NCI-H2029 treated with DMSO at 0.1 percent for 48 hours (cell line): ENCODE data around the gene DSP.

Source experiments
- DNase-seq: peaks from one replicate; lab custom pipeline; 2025; lab: John Stamatoyannopoulos, UW

The DSP gene

DNA sequence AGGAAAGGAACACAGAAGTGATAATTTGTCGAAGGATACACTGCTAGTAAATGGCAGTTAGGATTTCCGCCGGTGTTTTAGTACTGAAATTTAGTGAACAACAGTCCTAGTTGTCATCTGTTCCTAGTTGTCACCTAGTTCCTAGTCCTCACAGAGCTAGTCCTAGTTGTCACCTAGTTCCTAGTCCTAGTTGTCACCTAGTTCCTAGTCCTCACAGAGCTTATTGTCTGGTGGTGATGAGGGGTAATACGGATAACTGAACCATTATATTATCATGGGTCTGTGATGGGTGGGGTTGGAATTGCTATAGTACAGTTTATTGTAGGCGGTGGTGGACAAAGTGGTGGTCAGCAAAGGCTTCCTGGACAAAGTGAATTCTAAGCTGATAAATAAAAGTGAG, 50.3 kb downstream of the DSP start:
- no peak for DNase-seq

DNA sequence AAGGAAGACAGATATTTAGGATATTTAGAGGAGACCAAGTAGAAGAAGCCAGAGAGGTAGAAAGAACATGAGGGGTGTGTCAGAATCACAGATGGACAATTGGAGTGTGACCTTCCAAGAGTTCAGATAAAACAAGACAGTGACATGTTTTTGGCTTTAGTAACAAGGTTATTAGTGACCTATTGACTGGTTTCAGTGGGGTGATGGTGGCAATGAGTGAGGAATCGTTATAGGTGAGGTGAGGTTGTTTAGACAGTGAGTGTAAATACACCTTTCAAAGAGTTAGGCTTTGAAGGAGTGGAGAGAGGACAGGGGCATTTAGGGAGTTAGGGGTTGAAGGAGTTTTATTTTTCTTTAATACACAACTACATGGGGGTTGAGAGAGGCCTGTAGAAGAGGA, 51.8 kb downstream of the DSP start:
- no peak for DNase-seq

DNA sequence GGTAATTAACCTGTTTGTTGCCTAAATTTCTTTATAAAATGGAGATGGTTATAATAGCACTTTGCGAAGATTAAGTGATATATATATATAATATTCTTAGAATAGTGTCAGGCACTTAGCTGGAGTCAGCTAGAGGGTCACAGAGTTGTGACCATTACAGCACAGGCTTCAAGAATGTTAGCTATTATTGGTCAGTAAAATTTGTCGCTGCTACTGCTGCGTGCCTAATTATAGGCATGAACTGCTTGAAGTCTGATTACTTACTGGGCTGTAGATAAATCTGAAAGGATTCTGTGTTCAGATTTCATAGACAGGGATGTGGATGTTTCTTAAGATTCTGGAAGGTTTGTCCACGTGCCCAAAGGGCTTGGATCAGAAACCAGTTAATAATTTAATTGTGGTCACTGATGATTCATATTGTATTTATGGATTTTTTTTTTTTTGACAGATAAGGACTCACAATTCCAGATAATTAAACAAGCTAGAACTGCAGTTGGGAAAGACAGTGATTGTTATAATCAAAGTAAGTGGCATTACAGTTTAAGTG, 53.2 kb downstream of the DSP start:
- DNase-seq = no peak

DNA sequence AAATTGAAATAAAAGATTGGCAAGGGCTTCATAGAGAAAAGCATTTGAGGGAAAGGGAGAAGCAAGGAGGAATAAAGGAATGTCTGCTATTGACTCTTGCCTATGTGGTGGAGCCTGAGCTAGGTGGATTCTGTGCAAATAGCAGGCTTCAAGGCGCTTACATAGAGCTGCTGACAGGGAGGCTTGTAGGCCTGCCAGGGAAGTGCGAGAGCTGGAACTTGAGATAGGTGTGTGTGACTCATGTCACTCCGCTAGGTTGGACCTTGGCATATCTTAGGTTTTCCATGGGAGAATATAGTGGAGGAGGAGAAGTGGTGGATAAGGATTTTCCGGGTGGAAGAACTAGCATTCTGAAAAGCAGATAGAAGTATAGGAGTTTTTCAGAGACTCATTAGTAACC, 62.5 kb downstream of the DSP start:
- no peak for DNase-seq

GRCh38 chr6:7604506-7604905, 63.0 kb downstream of the DSP start:
- no peak for DNase-seq

DNA sequence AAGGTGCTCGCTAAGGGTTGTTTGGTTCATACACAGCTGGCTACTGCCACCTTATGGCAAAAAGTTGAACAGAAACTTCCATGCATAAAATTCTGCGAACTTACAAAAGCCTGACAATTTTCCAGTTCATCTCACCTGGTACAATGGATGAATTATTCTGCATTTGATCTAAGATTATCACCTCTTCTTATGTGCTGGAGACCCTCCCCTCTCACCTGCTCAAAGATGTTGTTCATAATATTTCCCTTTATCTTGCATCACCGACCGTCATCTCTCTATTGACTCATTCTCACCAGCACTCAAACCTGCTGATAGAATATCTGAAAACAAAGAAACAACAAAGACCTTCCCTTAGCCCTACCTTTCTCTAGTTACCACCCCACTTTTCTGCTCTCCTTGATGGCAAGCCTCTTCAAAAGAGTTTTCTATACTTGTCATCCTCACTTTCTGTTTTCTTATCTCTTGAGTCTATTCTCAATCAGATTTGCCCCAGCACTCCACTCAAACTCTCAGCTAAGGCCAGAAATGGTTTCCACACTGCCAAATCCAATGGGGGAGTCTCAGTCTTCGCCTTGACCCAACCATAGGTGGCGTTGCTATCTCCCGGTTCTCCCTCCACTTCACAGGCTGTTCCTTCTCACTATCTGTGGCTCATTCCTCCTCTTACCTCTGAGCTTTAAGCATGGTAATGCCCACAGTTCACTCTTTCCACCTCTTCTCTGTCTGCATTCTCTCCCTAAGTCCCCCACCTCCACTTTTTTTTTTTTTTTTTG, 74.3 kb downstream of the DSP start:
- peak; percentile 71 for DNase-seq

DNA sequence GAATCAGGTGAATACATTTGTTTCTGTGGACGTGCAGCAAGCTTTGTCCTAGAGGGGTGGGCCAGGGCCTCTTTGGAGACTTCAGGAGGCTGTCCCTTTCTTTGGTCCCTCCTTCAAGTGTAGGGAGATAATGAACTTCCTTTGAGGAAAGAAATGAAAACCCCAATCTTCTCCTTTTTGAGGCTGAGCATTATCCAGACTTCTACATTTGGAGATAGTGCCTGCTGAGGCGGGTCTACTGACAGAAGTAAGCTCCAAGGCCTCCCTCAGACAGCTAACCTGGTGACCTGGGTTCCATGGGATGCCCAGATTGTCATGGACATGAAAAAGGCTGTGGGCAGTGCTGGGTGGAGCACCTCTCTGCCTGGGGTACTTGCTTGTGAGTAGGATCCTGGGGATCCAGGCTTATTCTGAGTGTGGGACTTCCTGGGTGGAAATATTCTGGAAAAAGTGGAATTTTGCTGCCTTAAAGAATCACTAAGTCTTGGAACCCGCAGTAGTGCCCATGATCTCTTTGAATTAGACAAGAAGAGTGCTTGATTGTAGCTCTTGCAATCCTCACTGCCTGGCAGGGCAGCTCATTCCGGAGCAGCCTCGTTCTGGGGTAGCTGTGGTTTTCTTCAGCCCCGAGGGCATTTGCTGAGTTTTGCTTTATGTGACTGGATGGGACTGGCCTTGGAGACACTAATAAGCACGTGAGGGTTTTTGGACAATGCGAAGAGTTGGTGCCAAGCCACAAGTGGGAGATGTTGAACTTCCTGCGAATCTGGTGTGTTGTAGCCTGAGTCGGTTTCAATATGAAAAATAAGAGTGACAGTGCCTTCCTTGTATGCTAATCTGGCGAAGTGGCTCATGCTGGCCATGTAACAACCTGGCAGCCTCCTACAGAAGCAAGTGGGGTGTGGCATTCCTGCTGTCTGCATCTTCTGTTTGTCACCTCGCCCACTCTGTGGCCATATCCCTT, 76.6 kb downstream of the DSP start:
- peak; percentile 99 for DNase-seq

DNA sequence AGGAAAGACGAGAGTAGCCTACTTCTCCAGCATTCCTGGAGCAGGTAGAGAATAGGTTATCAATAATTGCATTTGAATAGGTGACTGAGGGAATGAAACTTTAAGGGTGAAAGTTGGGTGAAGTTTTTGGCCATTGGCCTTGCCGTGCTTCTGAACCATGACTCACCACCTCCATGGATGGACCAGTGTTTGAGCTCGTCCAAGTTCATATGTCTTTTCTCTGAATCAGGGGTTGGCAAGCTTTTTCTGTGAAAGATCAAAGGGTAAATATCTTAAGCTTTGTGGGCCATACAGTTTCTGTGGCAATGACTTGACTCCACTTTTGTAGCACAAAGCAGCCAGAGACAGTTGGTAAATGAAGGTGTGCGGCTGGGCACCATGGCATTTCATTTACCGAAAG, 80.3 kb downstream of the DSP start:
- DNase-seq = no peak

- no peak for DNase-seq
Measured at GRCh38 chr6:7624796-7625710, 83.6 kb downstream of the DSP start.

DNA sequence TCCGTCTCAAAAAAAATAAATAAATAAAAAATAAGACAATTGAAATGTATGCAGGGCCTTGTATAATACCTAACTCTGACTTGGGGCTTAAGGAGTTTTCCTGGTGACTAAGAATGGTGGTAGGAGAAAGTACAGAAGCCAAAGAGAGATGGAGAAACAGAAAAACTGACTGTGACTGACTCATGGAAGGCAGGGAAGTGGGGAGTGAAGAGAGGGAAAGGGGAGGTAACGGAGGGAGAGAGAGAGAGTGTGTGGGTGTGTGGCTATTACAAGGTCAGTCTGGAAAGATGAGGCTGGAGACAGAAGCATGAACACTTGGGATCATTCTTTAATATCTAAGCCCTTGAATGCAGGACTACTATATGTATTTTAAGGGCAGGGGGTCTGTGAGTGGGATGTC, 87.0 kb downstream of the DSP start:
- DNase-seq = no peak

GRCh38 chr6:7628909-7629308, 87.4 kb downstream of the DSP start:
- no peak for DNase-seq

- no peak for DNase-seq
Measured at GRCh38 chr6:7629321-7629720, 87.8 kb downstream of the DSP start.

GRCh38 chr6:7630792-7631191, 89.3 kb downstream of the DSP start:
- DNase-seq = no peak

DNA sequence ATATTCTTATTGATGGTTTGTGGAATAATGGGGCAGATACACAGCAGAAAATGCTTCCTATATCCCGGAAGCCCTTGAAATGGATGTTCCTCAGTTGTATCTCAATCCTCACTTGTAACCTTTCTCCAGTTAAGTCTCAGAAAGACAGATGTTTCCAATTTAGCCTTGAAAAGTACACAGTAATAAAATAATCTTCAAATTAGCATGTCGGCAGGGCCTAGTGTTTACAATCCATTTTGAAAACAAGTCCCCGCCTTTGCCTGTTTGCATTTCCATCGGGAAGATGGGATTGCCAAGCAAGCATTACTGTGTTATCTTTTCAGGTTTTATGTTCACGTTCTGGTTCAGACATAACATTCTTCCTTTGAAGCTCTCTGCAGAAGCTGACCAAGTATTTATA, 90.0 kb downstream of the DSP start:
- DNase-seq = no peak

GRCh38 chr6:7632501-7633290, 91.2 kb downstream of the DSP start:
- no peak for DNase-seq

GRCh38 chr6:7633361-7633760, 91.9 kb downstream of the DSP start:
- DNase-seq = peak; percentile 87

DNA sequence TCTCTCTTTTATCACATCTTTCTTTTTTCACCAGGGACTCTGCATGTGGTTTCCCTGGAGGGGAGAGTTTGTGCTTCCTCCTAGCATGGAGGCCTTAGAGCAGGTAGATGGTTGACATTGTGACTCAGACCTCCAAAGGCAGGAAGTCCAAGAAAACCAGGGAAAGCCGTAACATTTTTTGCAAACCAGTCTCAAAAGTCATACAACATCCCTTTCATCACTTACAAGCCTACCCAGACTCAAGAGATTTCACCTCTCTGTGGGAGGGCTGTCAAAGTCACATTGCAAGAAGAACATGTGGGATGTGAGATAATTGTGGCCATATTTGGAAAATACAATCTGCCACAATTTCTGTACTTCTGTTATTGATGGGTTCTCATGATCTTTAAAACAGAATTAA, 94.7 kb downstream of the DSP start:
- no peak for DNase-seq
